GM19239 (cell line): ENCODE data around the gene ARL16.
A peak's percentile ranks its signal among the peaks of the same experiment; 100 is the strongest.

ENCODE experiments used
- DNase-seq: peaks from one replicate; pipeline ENCODE4 v3.0.0; 2011; ENCODE audit warnings: low spot score; ENCODE audit not compliant: insufficient read length
- FAIRE-seq: peaks from 2 replicates; lab custom pipeline; 2011; peaks lifted over from hg19 to GRCh38; lab: Jason Lieb, UNC

Gene ARL16, protein sequence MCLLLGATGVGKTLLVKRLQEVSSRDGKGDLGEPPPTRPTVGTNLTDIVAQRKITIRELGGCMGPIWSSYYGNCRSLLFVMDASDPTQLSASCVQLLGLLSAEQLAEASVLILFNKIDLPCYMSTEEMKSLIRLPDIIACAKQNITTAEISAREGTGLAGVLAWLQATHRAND

DNA sequence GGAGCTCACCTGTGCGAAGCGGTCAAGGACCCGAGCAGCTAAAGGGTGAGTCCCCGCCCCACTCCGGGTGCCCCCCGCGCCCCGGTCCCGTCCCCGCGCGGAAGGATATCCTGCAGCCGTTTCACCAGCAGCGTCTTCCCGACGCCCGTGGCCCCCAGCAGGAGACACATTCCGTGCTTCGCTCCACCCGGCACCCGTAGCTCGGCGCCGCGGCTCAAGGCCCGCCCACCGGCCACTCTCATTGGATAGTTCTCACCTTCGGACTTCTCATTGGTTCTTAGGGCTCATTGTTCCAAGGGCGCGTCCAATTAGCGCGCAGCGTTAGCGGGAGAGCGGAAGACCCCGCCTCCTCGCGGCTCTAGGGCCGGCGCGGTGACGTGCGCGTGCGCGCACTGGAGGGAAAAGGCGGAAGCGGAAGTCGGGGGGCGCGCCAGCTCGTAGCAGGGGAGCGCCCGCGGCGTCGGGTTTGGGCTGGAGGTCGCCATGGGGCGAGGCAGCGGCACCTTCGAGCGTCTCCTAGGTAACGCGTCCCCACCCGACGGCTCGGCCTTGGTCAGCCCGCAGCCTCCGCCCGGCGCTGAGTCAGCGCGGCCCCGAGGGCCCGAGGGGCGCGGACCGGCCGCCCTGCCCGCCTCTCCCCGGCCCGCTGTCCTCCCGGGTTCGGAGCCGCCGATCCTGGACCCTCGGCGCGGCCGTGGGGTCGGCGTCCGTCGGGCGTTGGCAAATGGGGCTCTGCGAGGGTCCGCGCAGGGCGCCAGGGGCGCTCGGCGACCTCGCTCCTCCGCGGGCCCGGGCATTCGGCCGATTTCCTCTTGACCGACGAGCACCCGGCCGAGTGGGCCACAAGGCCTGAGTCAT, at the start of gene ARL16, which contains the start of gene HGS:
Gene ARL16, minus strand, starts transcription at position 214 of the 858 bp plus-strand sequence. Its CDS starts 44 bp downstream, at position 170.
Gene HGS, plus strand, starts transcription at position 428 of the 858 bp plus-strand sequence. Its CDS starts 56 bp downstream, at position 484.
- FAIRE-seq (peak; percentile 98), DNase-seq (peak; percentile 99)

DNA sequence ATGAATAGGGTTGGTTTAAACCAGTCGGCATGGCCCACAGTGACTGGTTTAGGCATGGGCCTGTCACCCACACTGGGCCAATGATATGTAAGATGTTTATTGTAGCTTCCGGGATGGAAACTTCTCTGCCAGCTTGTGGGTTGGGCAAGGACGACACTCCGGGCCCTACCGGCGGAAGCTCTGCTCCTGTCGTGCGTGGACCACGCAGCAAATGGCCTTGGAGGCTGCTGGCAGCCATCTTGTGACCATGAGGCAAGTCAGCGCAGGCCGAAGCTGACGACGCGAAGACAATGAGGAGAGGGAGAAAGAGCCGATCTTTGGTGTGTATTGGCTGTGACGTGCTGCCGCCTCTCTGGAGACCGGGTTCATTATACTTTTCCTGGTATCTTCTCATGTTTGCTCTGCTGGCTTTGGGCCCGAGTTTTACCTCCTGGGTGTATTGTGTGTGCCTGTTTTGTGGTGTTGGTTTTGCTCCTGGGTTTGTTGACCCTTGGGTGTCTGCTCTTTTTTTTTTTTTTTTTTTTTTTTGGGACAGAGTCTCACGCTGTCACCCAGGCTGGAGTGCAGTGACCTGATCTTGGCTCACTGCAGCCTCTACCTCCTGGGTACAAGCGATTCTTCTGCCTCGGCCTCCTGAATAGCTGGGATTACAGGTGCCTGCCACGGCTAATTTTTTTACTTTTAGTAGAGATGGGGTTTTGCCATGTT, 43.9 kb upstream of the ARL16 start:
- DNase-seq (no peak), FAIRE-seq (no peak)

DNA sequence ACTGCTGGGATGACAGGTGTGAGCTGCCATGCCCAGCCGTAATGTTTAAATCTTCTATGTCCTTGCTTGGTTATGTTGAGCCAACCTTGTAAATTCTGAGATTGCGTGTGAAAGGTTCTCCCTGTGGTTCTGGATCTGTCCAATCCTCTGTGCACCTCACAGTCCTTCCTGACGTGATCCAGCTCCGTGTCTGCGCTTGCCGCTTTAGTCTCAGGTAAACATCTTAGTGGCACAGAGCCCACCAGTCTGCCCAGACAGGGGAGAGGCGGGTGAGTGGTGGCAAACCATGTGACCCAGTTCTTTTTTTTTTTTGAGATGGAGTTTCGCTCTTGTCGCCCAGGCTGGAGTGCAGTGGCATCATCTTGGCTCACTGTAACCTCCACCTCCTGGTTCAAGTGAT, 42.4 kb upstream of the ARL16 start:
- no peak for FAIRE-seq
- DNase-seq = no peak

DNA sequence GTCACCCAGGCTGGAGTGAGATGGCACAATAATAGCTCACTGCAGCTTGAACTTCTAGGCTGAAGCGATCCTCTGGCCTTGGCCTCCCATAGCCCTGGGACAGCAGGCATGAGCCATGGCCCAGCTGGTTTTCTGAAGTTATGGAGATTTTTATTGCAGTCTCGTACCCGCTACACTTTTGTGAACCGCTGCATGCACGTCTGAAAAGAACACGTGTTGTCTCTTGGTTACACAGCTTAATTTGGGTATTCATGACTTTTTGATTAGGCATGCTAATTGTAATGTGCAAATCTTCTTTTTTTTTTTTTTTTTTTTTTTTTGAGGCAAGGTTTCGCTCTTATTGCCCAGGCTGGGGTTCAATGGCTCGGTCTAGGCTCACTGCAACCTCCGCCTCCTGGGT, 41.8 kb upstream of the ARL16 start:
- DNase-seq (no peak), FAIRE-seq (no peak)

DNA sequence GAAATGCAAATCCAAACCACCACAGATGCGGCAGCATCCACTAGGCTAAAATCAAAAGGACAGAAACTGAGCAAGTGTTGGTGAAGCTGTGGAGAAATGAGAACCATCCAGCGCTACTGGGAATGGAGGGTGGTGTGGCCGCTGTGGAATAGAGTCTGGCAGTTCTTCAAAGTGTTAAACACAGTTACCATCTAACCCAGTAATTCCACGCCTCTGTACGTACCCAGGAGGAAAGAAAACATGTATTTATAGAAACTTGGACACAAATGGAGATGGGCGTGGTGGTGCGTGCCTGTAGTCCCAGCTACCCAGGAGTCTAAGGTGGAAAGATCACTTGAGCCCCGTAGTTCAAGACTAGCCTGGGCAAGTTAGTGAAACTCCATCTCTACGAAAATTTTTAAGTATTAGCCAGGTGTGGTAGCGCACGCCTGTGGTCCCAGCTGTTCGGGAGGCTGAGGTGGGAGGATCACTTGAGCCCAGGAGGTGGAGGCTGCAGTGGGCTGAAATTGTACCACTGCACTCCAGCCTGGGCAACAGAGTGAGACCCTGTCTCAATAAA, 40.1 kb upstream of the ARL16 start:
- no peak for FAIRE-seq
- no peak for DNase-seq

DNA sequence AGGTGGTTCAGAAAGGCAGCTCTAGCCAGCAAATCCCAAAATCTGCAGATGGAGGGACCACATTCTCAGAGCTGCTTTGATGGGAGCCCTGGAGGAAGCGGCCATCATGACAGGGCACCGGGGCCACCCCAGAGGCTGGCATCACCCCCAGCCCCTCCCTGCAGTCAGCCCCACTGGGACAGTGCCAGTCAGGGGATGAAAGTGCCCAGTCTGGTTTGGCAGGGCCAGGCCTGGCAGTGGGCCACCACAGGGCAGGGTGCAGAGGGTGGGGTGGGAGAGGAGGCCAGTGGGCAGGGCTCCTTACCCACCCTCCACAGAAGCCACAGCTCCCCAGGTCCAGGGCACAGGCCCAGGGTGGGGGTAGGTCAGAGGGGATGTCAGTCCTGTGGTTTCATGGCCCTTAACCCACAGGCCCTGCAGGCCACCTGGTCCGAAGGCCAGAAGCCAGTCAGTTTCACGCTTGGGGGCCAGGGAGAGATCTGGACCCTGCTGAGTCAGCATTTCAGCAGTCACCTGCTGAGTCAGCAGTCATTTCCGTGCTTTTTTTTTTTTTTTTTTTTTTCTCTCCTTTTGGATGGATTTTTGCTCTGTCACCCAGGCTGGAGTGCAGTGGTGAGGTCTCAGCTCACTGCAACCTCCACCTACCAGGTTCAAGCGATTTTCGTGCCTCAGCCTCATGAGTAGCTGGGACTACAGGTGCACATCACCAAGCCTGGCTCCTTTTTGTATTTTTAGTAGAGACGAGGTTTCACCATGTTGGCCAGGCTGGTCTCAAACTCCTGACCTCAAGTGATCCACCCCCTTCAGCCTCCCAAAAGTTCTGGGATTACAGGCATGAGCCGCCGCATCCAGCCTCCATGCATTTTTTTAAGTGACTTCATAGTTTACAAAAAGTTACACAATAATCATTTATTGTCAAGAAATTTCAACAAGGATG, 38.9 kb upstream of the ARL16 start:
- no peak for FAIRE-seq

DNA sequence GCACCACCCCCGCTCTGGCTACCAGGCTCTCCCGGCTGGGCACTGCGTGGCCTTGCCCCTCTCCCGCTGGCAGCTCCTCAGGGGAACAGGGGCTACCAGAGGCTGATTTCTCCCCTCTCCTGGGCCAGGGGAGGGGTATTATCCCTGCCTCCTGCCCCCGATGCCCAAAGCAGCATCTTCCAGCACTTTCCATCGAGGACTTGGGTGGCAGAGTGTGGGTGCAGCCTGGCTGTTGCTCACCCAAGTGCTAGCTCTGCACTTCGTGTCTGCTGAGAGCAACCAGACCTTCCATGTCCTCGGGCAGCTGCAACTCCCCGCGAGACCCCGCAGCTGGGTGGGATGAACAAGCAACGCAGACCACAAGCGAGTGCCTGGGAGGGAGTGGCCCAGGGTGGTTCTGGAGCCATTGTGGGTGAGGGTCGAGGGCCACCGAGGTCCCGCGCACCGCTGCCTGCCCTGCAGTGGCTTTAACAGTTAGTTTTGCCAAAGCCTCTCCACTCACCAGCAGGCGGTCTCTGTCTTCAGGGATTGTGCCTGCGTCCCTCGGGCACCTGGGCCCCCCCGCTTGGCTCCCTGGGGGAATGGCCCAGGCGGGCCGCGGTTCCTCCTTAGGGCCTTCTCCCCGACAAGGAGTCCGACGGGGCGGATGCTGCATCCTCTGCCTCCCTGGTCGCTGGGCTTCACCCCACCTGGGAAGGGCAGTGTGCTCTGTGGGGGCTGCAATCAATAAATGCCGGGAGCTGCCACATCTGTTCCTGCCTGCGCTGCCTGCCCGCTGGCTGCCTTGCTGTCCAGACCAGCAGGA, 36.9 kb upstream of the ARL16 start:
- FAIRE-seq = no peak
- DNase-seq = no peak

More for the DNA sequence above, 38.9 kb upstream of the ARL16 start:
- DNase-seq = no peak

DNA sequence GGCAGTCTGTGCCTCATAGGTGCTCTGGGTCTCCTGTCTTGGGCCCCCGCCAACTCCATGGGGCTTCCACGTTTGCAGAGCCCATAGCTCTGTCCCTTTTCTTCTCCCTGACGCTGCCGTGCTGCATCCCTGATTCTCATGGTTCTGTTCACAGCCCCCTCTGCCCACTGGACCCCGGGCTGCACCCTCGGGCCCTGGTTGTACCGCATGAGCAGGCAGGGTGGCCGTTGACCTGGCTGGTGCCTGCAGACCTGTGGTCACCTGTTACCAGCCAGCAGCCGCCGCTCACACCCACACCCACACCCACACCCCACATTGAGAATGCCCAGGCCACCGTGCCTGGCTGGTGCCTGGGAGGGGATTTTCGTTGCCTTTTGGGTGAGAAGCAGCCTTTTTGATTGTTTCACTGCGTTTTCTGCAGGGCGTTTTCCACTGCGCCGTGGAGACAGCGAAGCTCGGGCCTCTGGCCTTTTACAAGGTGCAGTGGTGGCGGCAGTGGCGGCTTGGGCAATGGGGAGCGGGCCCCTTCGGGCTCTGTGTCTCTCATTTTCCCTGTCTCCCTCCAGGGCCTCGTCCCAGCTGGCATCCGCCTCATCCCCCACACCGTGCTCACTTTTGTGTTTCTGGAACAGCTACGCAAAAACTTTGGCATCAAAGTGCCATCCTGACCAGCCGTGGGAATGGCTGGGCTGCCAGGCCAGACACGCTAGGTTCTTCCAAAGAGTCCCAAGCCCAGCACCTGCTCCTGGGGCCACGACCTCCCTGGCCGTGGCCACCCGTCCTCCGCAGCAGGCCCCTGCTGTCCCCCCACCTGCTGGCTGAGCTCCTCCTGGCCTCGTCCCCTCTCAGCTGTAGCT, 36.0 kb upstream of the ARL16 start:
- DNase-seq (no peak), FAIRE-seq (no peak)

DNA sequence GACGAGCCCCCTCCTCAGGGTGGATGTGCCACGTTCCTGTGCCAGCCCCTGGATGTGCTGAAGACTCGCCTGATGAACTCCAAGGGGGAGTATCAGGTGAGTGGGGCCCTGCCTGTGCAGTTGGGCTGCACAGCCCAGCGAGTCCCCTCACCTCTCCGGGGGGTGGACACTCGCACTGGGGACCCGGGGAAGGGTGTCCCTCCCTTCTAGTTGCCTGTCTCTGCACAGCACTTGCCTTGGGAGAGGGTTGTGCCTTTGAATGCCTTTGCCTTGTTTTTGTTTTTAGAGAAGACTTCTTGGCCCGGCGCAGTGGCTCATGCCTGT, 34.1 kb upstream of the ARL16 start:
- FAIRE-seq = no peak
- no peak for DNase-seq

DNA sequence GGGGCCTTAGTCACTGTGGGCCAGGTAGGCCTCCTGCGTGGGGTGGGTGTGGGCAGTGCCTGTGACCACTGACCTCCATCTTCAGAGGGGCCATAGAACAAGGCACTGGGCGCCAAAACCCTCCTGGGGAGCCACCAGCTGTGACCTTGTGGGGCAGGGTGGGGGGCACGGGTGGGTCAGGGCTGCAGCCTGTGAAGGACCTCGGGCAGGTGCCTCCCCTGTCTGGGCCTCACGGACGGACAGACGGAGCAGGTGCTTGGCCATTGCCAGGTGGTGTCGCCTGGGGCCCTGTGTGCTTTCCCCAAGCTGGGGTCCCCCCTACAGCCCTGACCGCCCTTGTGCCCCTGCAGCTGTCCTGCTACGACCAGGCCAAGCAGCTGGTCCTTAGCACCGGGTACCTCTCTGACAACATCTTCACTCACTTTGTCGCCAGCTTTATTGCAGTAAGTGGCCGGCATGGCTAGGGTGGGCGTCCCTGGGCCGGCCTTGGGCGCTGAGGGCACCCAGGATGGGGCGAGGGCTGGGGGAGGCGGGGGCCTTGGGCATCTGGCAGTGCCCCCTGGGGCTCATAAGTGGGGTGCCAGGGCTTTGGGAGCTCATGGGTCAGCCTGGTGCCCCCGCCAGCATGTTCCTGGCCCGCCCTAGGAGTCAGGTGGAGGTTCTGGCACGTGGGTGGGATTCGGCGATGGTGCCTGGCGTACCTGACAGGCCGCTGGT, 33.6 kb upstream of the ARL16 start:
- FAIRE-seq = no peak
- no peak for DNase-seq

DNA sequence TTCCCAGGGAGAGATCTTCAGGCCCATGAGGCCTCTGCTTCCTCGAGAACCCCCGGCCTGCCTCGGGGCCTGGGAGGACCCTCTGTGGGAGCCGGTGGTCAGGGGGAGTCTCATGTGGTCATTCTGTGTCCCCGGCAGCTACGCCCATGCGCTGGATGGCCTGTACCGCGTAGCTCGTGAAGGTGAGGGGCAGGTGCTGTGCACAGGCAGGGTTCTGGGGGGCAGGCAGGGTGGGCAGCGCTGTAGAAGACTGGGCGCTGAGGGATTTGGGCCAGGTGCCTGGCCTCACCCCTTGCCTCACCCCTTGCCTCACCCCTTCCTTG, 33.0 kb upstream of the ARL16 start:
- FAIRE-seq = no peak
- DNase-seq = no peak

DNA sequence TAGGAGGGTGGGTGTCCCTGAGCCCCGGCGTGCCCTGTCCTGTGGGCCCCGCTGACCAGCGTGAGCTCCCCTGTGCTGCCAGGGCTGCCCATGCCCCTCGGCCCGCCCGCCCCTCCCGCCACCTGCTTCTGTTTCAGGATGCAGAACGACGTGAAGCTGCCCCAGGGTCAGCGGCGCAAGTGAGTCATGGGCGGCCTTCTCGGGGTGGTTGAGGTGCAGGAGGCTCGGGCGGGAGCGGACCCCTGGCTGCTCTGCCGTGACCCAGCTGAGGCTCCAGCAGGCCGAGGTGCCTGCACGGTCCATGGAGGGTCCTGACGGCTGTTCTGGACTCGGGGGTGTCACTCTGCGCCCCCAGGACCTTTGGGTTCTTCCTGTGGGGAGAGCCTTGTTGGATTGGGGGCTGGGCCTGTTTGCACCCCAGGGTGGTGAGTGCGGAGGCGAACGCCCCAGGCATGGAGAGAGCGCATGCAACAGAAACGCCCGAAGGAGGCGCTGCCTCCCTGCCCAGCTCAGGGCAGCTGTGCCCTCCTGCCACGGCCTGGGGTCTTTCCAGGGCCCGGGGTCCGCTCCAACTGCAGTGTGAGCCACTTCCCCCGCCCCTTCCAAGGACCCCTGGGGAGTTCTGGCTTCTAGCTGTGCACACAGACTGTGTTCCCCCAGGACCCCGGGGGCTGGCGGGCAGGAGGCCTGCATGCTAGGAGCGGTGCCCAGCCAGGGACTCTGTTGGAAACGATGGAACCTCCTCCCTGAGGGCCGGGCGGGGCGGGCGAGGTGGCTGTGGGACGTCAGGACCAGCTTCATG, 32.5 kb upstream of the ARL16 start:
- DNase-seq (no peak), FAIRE-seq (no peak)

DNA sequence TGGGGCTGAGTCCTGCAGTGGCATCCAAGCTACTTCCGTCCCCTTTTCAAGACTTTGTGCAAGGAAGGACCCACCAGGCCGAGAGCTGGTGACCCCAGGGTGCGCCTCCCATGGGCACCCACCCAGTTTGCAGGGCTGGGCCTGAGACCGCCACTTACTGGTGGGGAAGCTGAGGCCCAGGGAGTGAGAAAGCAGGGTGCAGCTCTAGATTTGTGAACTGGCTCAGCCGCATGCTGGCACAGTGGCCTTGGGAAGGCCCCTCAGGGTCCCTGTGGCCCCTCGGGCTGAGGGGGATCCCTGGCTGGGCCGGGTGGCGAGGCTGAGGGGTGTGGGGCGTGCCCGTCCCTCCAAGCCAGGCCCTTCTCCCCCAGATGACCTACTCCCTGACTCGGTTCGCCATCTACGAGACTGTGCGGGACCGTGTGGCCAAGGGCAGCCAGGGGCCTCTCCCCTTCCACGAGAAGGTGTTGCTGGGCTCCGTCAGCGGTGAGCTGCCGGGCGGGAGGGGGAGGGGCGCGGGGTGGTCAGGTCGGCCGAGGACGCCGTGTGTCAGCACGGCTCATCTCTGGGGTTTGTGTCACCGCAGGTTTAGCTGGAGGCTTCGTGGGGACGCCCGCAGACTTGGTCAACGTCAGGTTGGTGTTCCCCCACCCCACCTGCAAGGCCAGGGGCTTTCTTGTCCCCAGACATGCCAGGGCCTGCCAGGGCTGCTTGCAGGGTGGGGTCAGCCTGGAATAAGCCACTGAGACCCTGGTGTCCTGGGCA, 31.7 kb upstream of the ARL16 start:
- FAIRE-seq (no peak), DNase-seq (no peak)

DNA sequence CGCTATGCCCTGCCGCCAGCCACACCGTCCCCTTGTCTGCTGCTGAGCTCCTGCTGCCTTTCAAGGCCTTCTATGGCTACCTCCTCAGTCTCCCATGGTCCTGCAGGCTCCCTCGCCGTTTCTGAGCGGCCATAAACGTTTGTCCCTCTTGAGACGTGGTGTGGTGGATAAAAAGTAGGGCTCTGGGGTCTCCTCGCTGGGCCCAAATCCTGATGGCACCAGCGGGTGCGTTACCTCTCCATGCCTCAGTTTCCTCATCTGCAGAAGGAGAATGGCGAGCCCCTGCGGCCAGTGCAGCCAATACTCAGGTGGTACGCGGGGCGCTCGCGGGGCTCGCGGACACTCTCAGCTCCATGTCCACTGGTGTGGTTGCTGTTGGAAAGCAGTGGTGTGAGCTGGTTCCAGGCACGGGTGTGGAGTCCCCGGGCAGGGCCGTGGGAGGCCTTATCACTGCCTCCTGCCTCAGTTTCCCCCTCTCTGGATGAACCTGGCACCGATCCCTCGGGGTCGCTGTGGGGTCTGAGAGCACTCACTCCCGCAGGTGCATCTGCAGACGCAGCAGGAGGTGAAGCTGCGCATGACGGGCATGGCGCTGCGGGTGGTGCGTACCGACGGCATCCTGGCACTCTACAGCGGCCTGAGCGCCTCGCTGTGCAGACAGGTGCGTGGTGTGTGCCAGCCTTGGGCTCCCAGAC, 31.0 kb upstream of the ARL16 start:
- no peak for FAIRE-seq
- DNase-seq = no peak

DNA sequence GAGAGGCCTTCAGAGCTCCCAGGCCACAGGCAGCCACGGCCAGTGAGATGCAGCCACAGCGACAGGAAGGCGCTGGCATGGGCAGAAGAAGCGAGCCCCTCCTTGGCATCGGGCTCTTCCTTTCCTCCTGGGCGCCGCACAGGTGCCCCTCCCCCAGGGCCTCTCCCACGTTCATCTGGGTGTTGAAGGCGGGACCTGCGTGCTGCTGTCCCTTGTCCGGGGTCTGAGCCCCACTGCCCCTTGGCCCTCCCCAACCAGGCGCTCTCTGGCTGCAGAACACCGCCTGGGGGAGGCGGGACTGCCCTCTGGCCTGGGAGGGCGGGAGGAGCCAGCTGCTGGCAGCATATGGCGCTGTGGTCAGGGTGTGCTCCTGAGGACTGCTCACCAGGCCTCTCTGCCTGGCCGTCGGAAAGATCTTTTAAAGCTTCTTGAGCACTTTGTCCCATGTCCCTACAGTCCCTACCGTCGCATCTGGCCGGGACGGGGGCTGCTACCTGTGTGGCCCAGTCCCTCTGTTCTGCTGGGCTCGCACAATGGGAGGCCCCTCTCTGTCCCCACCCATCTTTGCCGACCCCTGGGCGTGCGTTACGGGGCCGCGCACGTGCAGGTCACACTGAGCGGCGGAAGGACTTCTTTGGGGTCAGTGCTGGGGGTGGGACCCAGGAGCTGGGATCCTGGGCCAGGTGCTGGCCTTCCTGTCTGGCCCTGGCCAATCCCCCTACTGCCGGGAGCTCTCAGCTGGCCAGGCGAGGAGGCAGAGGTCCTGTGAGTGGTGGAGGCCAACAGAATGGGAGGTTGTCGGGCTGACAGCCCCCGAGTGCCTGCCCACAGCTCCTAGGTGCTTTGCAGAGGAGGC, 30.2 kb upstream of the ARL16 start:
- no peak for DNase-seq
- FAIRE-seq = no peak
